Trophoblast cell (in vitro differentiated cells and primary cell): ENCODE data around the gene OGDH.
A peak's percentile ranks its signal among the peaks of the same experiment; 100 is the strongest.

Experiments used
- DNase-seq, 2 donors: peaks; one replicate each; pipeline ENCODE4 v3.0.0-alpha.2; 2016
- H2AFZ ChIP-seq: 2 replicates; pipeline ENCODE4 v1.6.1; 2013; ENCODE audit warnings: low read length, moderate library complexity, mild to moderate bottlenecking; ENCODE audit not compliant: insufficient read depth, poor library complexity
- H2AK5ac ChIP-seq: 2 replicates; pipeline ENCODE4 v1.6.1; 2013; ENCODE audit warnings: mild to moderate bottlenecking, low read length
- H2BK120ac ChIP-seq: 2 replicates; pipeline ENCODE4 v1.6.1; 2013; ENCODE audit warnings: low read length, mild to moderate bottlenecking, moderate library complexity; ENCODE audit not compliant: insufficient read depth, poor library complexity
- H2BK12ac ChIP-seq: 2 replicates; pipeline ENCODE4 v1.6.1; 2013; ENCODE audit warnings: mild to moderate bottlenecking, low read length, moderate library complexity
- H2BK5ac ChIP-seq: 2 replicates; pipeline ENCODE4 v1.6.1; 2013; ENCODE audit warnings: low read length, low read depth, moderate library complexity, mild to moderate bottlenecking; ENCODE audit not compliant: poor library complexity
- H3K14ac ChIP-seq: 2 replicates; pipeline ENCODE4 v1.6.1; 2013; ENCODE audit warnings: mild to moderate bottlenecking, low read length
- H3K18ac ChIP-seq: 2 replicates; pipeline ENCODE4 v1.6.1; 2013; ENCODE audit warnings: mild to moderate bottlenecking, low read length
- H3K23ac ChIP-seq: 2 replicates; pipeline ENCODE4 v1.6.1; 2013; ENCODE audit warnings: low read length
- H3K27ac ChIP-seq: 2 replicates; pipeline ENCODE4 v1.5.1; 2013; ENCODE audit warnings: low read depth, mild to moderate bottlenecking, inconsistent platforms, low read length, moderate library complexity
- H3K27me3 ChIP-seq: 2 replicates; pipeline ENCODE4 v1.6.1; 2013; ENCODE audit warnings: inconsistent platforms, mild to moderate bottlenecking, low read length, moderate library complexity; ENCODE audit not compliant: insufficient read depth
- H3K36me3 ChIP-seq, 2 experiments: 1 replicate in 1 of 2; 2 replicates in 1 of 2; pipeline ENCODE4 v1.6.1; 2013; ENCODE audit warnings: low read length in 2 of 2, mild to moderate bottlenecking in 2 of 2, moderate library complexity in 1 of 2; ENCODE audit not compliant: insufficient read depth in 2 of 2, control insufficient read depth in 1 of 2
- H3K4ac ChIP-seq: 2 replicates; pipeline ENCODE4 v1.6.1; 2013; ENCODE audit warnings: low read depth, mild to moderate bottlenecking, low read length, moderate library complexity
- H3K4me1 ChIP-seq, 2 experiments: 1 replicate in 1 of 2; 2 replicates in 1 of 2; pipeline ENCODE4 v1.6.1; 2013; ENCODE audit warnings: low read length in 2 of 2, mild to moderate bottlenecking in 2 of 2, moderate library complexity in 1 of 2; ENCODE audit not compliant: insufficient read depth in 2 of 2, control insufficient read depth in 1 of 2
- H3K4me2 ChIP-seq: 2 replicates; pipeline ENCODE4 v1.6.1; 2013; ENCODE audit warnings: inconsistent platforms, mild to moderate bottlenecking, low read length, moderate library complexity
- H3K4me3 ChIP-seq: 2 replicates; pipeline ENCODE4 v1.5.1; 2013; ENCODE audit warnings: mild to moderate bottlenecking, low read depth, low read length, inconsistent platforms
- H3K79me1 ChIP-seq: one replicate; pipeline ENCODE4 v1.6.1; 2013; ENCODE audit warnings: low read length
- H3K79me2 ChIP-seq: 2 replicates; pipeline ENCODE4 v1.6.1; 2013; ENCODE audit warnings: low read length, mild to moderate bottlenecking; ENCODE audit not compliant: control insufficient read depth, insufficient read depth, poor library complexity
- H3K9ac ChIP-seq: 2 replicates; pipeline ENCODE4 v1.6.1; 2013; ENCODE audit warnings: mild to moderate bottlenecking, low read length
- H3K9me3 ChIP-seq: 2 replicates; pipeline ENCODE4 v1.6.1; 2013; ENCODE audit warnings: low read depth, mild to moderate bottlenecking, control low read depth, inconsistent platforms, low read length; ENCODE audit not compliant: insufficient read depth
- H4K12ac ChIP-seq: 2 replicates; pipeline ENCODE4 v1.6.1; 2013; ENCODE audit warnings: low read depth, mild to moderate bottlenecking, low read length, moderate library complexity
- H4K8ac ChIP-seq: 2 replicates; pipeline ENCODE4 v1.6.1; 2013; ENCODE audit warnings: low read depth, mild to moderate bottlenecking, low read length, moderate library complexity
- H4K91ac ChIP-seq: one replicate; pipeline ENCODE4 v1.6.1; 2013; ENCODE audit warnings: low read depth, mild to moderate bottlenecking, low read length, moderate library complexity
- WGBS: extraction: QIAGEN DNeasy Blood & Tissue Kit; methylation state at CpG from one replicate; pipeline ENCODE4 v1.1.7; 2013; ENCODE audit warnings: missing lambda C conversion rate; ENCODE audit not compliant: insufficient read length, insufficient coverage; ENCODE audit errors: extremely low coverage; 5-methylcytosine and 5-hydroxymethylcytosine counted together

The OGDH gene

GRCh38 chr7:44609829-44610228 is 3.4 kb downstream of the OGDH start:
- Histone ChIP-seq H3K79me2 (peaks cover 14% of the 10 kb centered on the region), H3K23ac (no peak overlapping the region), H2AK5ac (no peak overlapping the region), H2BK5ac (no peak overlapping the region), H3K4ac (peak overlapping the region; percentile 75), H3K9ac (no peak overlapping the region), H4K8ac (no peak overlapping the region), H3K14ac (no peak overlapping the region), H2BK12ac (no peak overlapping the region), H3K4me2 (no peak overlapping the region), H2BK120ac (no peak overlapping the region), H3K4me3 (no peak overlapping the region), H3K27me3 (no peaks in the 10 kb centered on the region), H3K27ac (no peak overlapping the region), H3K36me3 (no peaks in the 10 kb centered on the region), H2AFZ (no peak overlapping the region), H3K4me1 (peaks cover 7 to 8% of the 10 kb centered on the region in 2 experiments), H3K79me1 (peaks cover 4% of the 10 kb centered on the region), H3K9me3 (no peaks in the 10 kb centered on the region), H3K18ac (no peak overlapping the region), H4K91ac (no peak overlapping the region), H4K12ac (no peak overlapping the region)
- no peak for DNase-seq
- WGBS: no CpG with 5 or more reads among the region's 3 CpGs

DNA sequence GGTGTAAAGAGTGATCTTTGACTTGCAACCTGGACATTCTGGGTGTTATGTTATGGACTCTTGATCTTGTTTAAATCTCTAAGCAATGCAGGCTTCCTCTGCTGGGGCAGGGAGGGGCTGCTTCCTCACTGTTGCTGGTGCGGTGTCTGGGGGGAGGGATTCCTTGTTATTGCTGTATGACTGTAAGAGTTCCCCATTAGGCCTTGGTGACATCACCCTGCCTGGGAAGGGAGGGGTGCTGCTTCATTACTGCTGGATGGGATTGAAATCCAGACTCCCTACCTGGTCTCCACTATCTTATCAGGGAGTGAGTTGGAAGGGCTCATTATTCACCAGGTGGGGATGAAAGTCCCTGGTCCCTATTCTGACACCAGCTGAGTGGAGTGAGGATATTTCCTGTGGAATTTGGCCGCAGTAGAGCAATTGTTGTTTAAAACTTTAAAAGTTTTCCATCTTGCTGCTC is 8.8 kb downstream of the OGDH start:
- Histone ChIP-seq H4K8ac (peak overlapping the region; percentile 56), H2AK5ac (no peak overlapping the region), H3K27ac (peak overlapping the region; percentile 57), H2AFZ (peak overlapping the region; percentile 73), H3K9ac (no peak overlapping the region), H3K4me2 (no peak overlapping the region), H2BK120ac (no peak overlapping the region), H2BK5ac (no peak overlapping the region), H3K79me1 (peaks cover 13% of the 10 kb centered on the region), H3K79me2 (peaks cover 14% of the 10 kb centered on the region), H3K14ac (no peak overlapping the region), H3K9me3 (no peaks in the 10 kb centered on the region), H3K36me3 (no peaks in the 10 kb centered on the region), H3K4ac (peak overlapping the region; percentile 87), H4K91ac (peak overlapping the region; percentile 42), H3K18ac (peak overlapping the region; percentile 67), H4K12ac (no peak overlapping the region), H2BK12ac (peak overlapping the region; percentile 8), H3K4me3 (no peak overlapping the region), H3K27me3 (no peaks in the 10 kb centered on the region), H3K23ac (no peak overlapping the region), H3K4me1 (peaks cover 12 to 23% of the 10 kb centered on the region in 2 experiments)
- no CpG with 5 or more reads among the region's 2 CpGs for WGBS
- DNase-seq: peak in 1 of 2 donors; percentile 12

GRCh38 chr7:44615793-44616192 is 9.4 kb downstream of the OGDH start:
- peak overlapping the region; percentile 81 for H3K4ac ChIP-seq
- peak overlapping the region; percentile 17 for H2BK120ac ChIP-seq
- H3K14ac ChIP-seq: no peak overlapping the region
- H4K12ac ChIP-seq: no peak overlapping the region
- peaks cover 14% of the 10 kb centered on the region for H3K79me2 ChIP-seq
- no peak overlapping the region for H2AK5ac ChIP-seq
- H2BK5ac ChIP-seq: no peak overlapping the region
- H3K4me3 ChIP-seq: no peak overlapping the region
- no peak overlapping the region for H4K8ac ChIP-seq
- no peak overlapping the region for H3K18ac ChIP-seq
- no peak for DNase-seq
- H3K9me3 ChIP-seq: no peaks in the 10 kb centered on the region
- H3K36me3 ChIP-seq: no peaks in the 10 kb centered on the region
- no CpG with 5 or more reads among the region's 5 CpGs for WGBS
- no peak overlapping the region for H2BK12ac ChIP-seq
- no peaks in the 10 kb centered on the region for H3K27me3 ChIP-seq
- H3K27ac ChIP-seq: peak overlapping the region; percentile 57
- H3K23ac ChIP-seq: no peak overlapping the region
- no peak overlapping the region for H2AFZ ChIP-seq
- peaks cover 12 to 23% of the 10 kb centered on the region in 2 experiments for H3K4me1 ChIP-seq
- no peak overlapping the region for H3K9ac ChIP-seq
- no peak overlapping the region for H3K4me2 ChIP-seq
- peak overlapping the region; percentile 47 for H4K91ac ChIP-seq
- peaks cover 13% of the 10 kb centered on the region for H3K79me1 ChIP-seq

- no peak overlapping the region for H3K4me2 ChIP-seq
- H2AK5ac ChIP-seq: no peak overlapping the region
- no peak overlapping the region for H3K14ac ChIP-seq
- no peak overlapping the region for H4K91ac ChIP-seq
- H2BK120ac ChIP-seq: no peak overlapping the region
- H3K9ac ChIP-seq: no peak overlapping the region
- WGBS: no CpG with 5 or more reads among the region's 12 CpGs
- peaks cover 12% of the 10 kb centered on the region for H3K79me2 ChIP-seq
- peaks cover 12 to 24% of the 10 kb centered on the region in 2 experiments for H3K4me1 ChIP-seq
- no peaks in the 10 kb centered on the region for H3K9me3 ChIP-seq
- H3K27ac ChIP-seq: no peak overlapping the region
- H3K18ac ChIP-seq: no peak overlapping the region
- H3K4me3 ChIP-seq: no peak overlapping the region
- no peak overlapping the region for H3K23ac ChIP-seq
- H3K4ac ChIP-seq: no peak overlapping the region
- H3K27me3 ChIP-seq: no peaks in the 10 kb centered on the region
- H2BK12ac ChIP-seq: no peak overlapping the region
- no peak for DNase-seq
- no peak overlapping the region for H4K8ac ChIP-seq
- no peak overlapping the region for H4K12ac ChIP-seq
- no peak overlapping the region for H2BK5ac ChIP-seq
- no peak overlapping the region for H2AFZ ChIP-seq
- no peaks in the 10 kb centered on the region for H3K36me3 ChIP-seq
- H3K79me1 ChIP-seq: peaks cover 13% of the 10 kb centered on the region
Observed at GRCh38 chr7:44616545-44616944, 10.1 kb downstream of the OGDH start.
